Suprapubic skin (tissue), 4 donors: ENCODE results near the gene SPRR2B.

Source experiments
- EP300 ChIP-seq: sonication (generic); formaldehyde crosslinking; IDR thresholded peaks from one replicate; pipeline ENCODE4 v1.6.1; 2017; ENCODE audit warnings: antibody characterized with exemption
- POLR2AphosphoS5 ChIP-seq, 3 donors: sonication (generic); formaldehyde crosslinking; IDR thresholded peaks; one replicate each; pipeline ENCODE4 v1.6.1; 2017; ENCODE audit warnings: antibody characterized with exemption in 3 of 3
- TF ChIP-seq, protein P1 (sequence below), 2 donors: fragments of 200-600 bp in 1 of 2; fragments of 450-650 bp in 1 of 2; sonication (generic) in 1 of 2; IDR thresholded peaks; one replicate each; pipeline ENCODE4 v1.5.1; 2016 to 2019; ENCODE audit warnings: antibody characterized with exemption in 2 of 2, mild to moderate bottlenecking in 1 of 2, moderate library complexity in 1 of 2

DNA sequence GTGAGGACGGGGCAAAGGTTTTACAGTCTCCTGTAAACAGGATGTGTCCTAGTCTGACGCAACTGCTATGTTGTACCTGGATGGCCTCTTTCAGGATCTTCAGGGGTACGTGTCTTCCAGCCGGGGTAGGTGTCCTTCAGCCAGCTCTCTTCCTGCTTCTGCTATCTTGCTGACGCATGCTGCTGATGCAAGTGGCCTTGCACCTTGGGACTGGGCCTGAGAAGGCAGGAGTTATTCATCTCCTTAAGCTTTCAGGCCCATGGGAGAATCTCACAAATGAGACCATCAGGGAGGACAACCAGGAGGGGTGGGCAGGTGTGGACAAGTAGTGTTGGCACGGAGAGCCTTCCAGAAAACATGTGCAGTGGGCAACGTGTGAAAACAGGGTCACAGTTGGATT is 48.3 kb downstream of the SPRR2B start:
- TF ChIP-seq, protein P1, sequence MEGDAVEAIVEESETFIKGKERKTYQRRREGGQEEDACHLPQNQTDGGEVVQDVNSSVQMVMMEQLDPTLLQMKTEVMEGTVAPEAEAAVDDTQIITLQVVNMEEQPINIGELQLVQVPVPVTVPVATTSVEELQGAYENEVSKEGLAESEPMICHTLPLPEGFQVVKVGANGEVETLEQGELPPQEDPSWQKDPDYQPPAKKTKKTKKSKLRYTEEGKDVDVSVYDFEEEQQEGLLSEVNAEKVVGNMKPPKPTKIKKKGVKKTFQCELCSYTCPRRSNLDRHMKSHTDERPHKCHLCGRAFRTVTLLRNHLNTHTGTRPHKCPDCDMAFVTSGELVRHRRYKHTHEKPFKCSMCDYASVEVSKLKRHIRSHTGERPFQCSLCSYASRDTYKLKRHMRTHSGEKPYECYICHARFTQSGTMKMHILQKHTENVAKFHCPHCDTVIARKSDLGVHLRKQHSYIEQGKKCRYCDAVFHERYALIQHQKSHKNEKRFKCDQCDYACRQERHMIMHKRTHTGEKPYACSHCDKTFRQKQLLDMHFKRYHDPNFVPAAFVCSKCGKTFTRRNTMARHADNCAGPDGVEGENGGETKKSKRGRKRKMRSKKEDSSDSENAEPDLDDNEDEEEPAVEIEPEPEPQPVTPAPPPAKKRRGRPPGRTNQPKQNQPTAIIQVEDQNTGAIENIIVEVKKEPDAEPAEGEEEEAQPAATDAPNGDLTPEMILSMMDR (IDR thresholded peaks at IDR 0.05): no peak
- TF ChIP-seq EP300 (no peak), POLR2AphosphoS5 (IDR thresholded peaks at IDR 0.05) (no peak)
